Measurements from ENCODE around the gene DAAM2. TPM values are rescaled to one million over a fixed set of nuclear protein-coding genes. Genes with fewer than 3 reads are reported as not detected.

The DAAM2 gene
- polyA plus RNA-seq, 2 of the 4 experiments (the other 2 are of a cell fraction), result not detected

- FAIRE-seq, result no peak
- no peak for ATAC-seq
- TF ChIP-seq RCOR1 (IDR thresholded peaks at IDR 0.05; ENCODE audit: low read depth, low read length), result no peak
- TF ChIP-seq CTCF (IDR thresholded peaks at IDR 0.05), result no peak
- TF ChIP-seq MAFK (IDR thresholded peaks at IDR 0.05; ENCODE audit: partially characterized antibody), result no peak
- no peak for TF ChIP-seq HDAC2 (IDR thresholded peaks at IDR 0.05)
- TF ChIP-seq ELK1 (IDR thresholded peaks at IDR 0.05; ENCODE audit: low read depth, low read length), result no peak
- no peak for TF ChIP-seq CBX2 (IDR thresholded peaks at IDR 0.05; ENCODE audit: borderline replicate concordance, low read depth)
- no peak for TF ChIP-seq RARB (CRISPR knock-in tag; IDR thresholded peaks at IDR 0.05)
- Histone ChIP-seq H3K9me3 (no peaks in the 10 kb centered on the region), H3K4me1 (no peaks in the 10 kb centered on the region), H3K4me3 (no peak overlapping the region), H3K27ac (no peak overlapping the region), H3K4me2 (no peak overlapping the region)
- DNase-seq (ENCODE audit: low read depth in 1 of 2, low spot score in 1 of 2), result no peak
- ChIA-PET POLR2A (no interaction called here), CTCF (no interaction called here)
- WGBS (ENCODE audit: missing lambda C conversion rate), result 38% methylated on average over 3 of the region's 3 CpGs
Observed at GRCh38 chr6:39914239-39914638, 122.1 kb downstream of the DAAM2 start.

- WGBS (ENCODE audit: missing lambda C conversion rate), result 76% methylated on average over 3 of the region's 5 CpGs
- no peak overlapping the region for H3K4me3 ChIP-seq
- TF ChIP-seq KDM5A (IDR thresholded peaks at IDR 0.05), result no peak
- no peak for TF ChIP-seq RNF2 (IDR thresholded peaks at IDR 0.05; ENCODE audit: borderline replicate concordance, low read depth)
Observed at GRCh38 chr6:39915866-39916265, 123.7 kb downstream of the DAAM2 start.

GRCh38 chr6:39917329-39917728, 125.2 kb downstream of the DAAM2 start:
- no peaks in the 10 kb centered on the region for H3K4me1 ChIP-seq

More at GRCh38 chr6:39915866-39916265, 123.7 kb downstream of the DAAM2 start:
- no peak for ATAC-seq
- FAIRE-seq, result no peak
- no peak for DNase-seq (ENCODE audit: low read depth in 1 of 2, low spot score in 1 of 2)
- Histone ChIP-seq H3K9me3 (no peaks in the 10 kb centered on the region), H3K4me2 (no peak overlapping the region), H3K27ac (no peak overlapping the region), H3K4me1 (no peaks in the 10 kb centered on the region)
- ChIA-PET CTCF (no interaction called here), POLR2A (no interaction called here)

More at GRCh38 chr6:39917329-39917728, 125.2 kb downstream of the DAAM2 start:
- POLR2A ChIA-PET, result no interaction called here
- DNase-seq (ENCODE audit: low read depth in 1 of 2, low spot score in 1 of 2) (no peak), ATAC-seq (no peak), FAIRE-seq (no peak)
- no peaks in the 10 kb centered on the region for H3K9me3 ChIP-seq
- TF ChIP-seq BCL3 (IDR thresholded peaks at IDR 0.05) (no peak), HMGXB4 (CRISPR knock-in tag; IDR thresholded peaks at IDR 0.05; ENCODE audit: borderline replicate concordance) (no peak), ATOH8 (CRISPR knock-in tag; IDR thresholded peaks at IDR 0.05; ENCODE audit: low read depth) (no peak), MAX (IDR thresholded peaks at IDR 0.05) (no peak), FOSL2 (IDR thresholded peaks at IDR 0.05) (no peak), FOSL2 (CRISPR knock-in tag; IDR thresholded peaks at IDR 0.05) (no peak), CHD4 (IDR thresholded peaks at IDR 0.05; ENCODE audit: borderline replicate concordance) (no peak), HES2 (IDR thresholded peaks at IDR 0.05) (no peak), EHMT2 (IDR thresholded peaks at IDR 0.05; ENCODE audit: low read depth) (no peak), JUNB (IDR thresholded peaks at IDR 0.05) (no peak), CBX2 (IDR thresholded peaks at IDR 0.05; ENCODE audit: borderline replicate concordance, low read depth) (no peak), RFX5 (IDR thresholded peaks at IDR 0.05) (no peak), HOXB13 (CRISPR knock-in tag; IDR thresholded peaks at IDR 0.05; ENCODE audit: low read depth) (no peak), RAD21 (conservative IDR thresholded peaks at IDR 0.05 in 1 of 2, IDR thresholded peaks at IDR 0.05 in 1 of 2) (no peak), MAFK (IDR thresholded peaks at IDR 0.05; ENCODE audit: partially characterized antibody) (no peak), FOXS1 (CRISPR knock-in tag; IDR thresholded peaks at IDR 0.05) (no peak), EHF (CRISPR knock-in tag; IDR thresholded peaks at IDR 0.05) (no peak), ZSCAN20 (CRISPR knock-in tag; IDR thresholded peaks at IDR 0.05) (no peak), HEYL (CRISPR knock-in tag; IDR thresholded peaks at IDR 0.05) (no peak), POLR2AphosphoS2 (conservative IDR thresholded peaks at IDR 0.05; ENCODE audit: low read length) (no peak)
- 51% methylated on average over 4 of the region's 4 CpGs for WGBS (ENCODE audit: missing lambda C conversion rate)
- H3K4me3 ChIP-seq, result no peak overlapping the region
- no peak overlapping the region for H3K27ac ChIP-seq
- CTCF ChIA-PET, result no interaction called here
- H3K4me2 ChIP-seq, result no peak overlapping the region
